Measurements from ENCODE around the gene PARP2.

The PARP2 gene

GRCh38 chr14:20343092-20343861, at the start of gene PARP2:
Gene PARP2 (plus strand): TSS chr14:20343635. CDS start chr14:20343642, 7 bp downstream.
- TF ChIP-seq ARNT (IDR thresholded peaks at IDR 0.05) (no peak), PKNOX1 (IDR thresholded peaks at IDR 0.05) (peak; percentile 97), BHLHE40 (IDR thresholded peaks at IDR 0.05; ENCODE audit: borderline replicate concordance) (no peak), ELF4 (IDR thresholded peaks at IDR 0.05) (peak; percentile 89), L3MBTL2 (conservative IDR thresholded peaks at IDR 0.05) (peak; percentile 81), NFRKB (IDR thresholded peaks at IDR 0.05) (no peak), HDGF (IDR thresholded peaks at IDR 0.05; ENCODE audit: borderline replicate concordance) (no peak), CTBP1 (IDR thresholded peaks at IDR 0.05; ENCODE audit: borderline replicate concordance) (no peak), SUZ12 (IDR thresholded peaks at IDR 0.05) (no peak), TARDBP (IDR thresholded peaks at IDR 0.05) (no peak)
- POLR2A ChIA-PET, result interaction anchor here (0.6 to 4.6 kb wide), 30 partner anchors 9 to 631 kb away, joined by 3 to 162 read pairs (median 4); partner anchors contain the start of genes APEX1, CCNB1IP1, OSGEP and PIP4P1
- peak; percentile 97 for DNase-seq (ENCODE audit: extremely low spot score)
- CTCF ChIA-PET, result interaction anchor here (0.5 to 1.7 kb wide), 6 partner anchors 13 to 450 kb away, joined by 3 to 6 read pairs (median 4); partner anchors contain the start of gene TEP1

DNA sequence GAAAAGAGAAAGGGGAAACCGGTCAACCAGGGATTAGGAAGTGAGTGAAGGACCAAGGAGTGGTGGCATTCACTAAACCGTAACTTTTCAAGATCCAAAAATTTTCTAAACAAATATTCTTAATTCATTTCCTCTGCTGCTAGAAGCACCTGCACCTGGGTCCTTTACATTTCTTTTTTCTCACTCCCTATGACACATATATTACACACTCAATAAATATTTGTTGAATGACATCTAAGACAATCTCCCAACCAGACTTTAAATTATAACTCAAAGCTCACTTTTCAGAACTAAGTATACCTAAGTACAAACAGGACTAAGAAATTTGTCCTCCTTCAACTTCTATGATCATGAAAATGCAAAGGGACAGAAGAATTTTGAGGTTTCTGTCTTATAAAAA, 48.8 kb upstream of the PARP2 start:
- POLR2A ChIA-PET, result no interaction called here
- DNase-seq (ENCODE audit: extremely low spot score), result no peak
- CTCF ChIA-PET, result no interaction called here
- no peak for TF ChIP-seq FOXA1 (IDR thresholded peaks at IDR 0.05)
- no peak for TF ChIP-seq BHLHE40 (IDR thresholded peaks at IDR 0.05; ENCODE audit: borderline replicate concordance)
- no peak for TF ChIP-seq TARDBP (IDR thresholded peaks at IDR 0.05)
- TF ChIP-seq PKNOX1 (IDR thresholded peaks at IDR 0.05), result no peak
- no peak for TF ChIP-seq ELF4 (IDR thresholded peaks at IDR 0.05)
- no peak for TF ChIP-seq NFRKB (IDR thresholded peaks at IDR 0.05)

DNA sequence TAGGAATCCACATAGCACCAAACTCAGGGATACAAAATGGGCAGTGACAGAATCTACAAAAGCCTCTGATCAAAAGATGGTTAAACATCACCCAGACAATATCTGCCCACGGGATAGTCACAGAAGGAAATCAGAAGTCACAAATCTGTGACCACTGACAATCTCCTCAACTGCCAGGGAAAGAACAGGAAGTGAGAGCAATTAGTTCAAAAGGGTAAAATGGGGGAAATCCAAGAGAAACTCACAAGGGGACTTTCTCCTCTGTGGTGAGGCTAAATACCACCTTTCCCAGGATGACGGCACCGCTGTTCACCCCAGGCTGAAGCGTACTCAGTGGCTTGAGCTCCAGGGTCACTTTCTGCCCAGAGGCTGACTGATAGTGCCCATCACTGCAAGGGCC, 48.4 kb upstream of the PARP2 start:
- ChIA-PET POLR2A (no interaction called here), CTCF (no interaction called here)
- TF ChIP-seq FOXA1 (IDR thresholded peaks at IDR 0.05) (no peak), SUZ12 (IDR thresholded peaks at IDR 0.05) (no peak), FOXK2 (IDR thresholded peaks at IDR 0.05) (no peak), LEF1 (IDR thresholded peaks at IDR 0.05; ENCODE audit: borderline replicate concordance) (no peak), ZNF384 (IDR thresholded peaks at IDR 0.05) (no peak), ELF4 (IDR thresholded peaks at IDR 0.05) (no peak)
- no peak for DNase-seq (ENCODE audit: extremely low spot score)

DNA sequence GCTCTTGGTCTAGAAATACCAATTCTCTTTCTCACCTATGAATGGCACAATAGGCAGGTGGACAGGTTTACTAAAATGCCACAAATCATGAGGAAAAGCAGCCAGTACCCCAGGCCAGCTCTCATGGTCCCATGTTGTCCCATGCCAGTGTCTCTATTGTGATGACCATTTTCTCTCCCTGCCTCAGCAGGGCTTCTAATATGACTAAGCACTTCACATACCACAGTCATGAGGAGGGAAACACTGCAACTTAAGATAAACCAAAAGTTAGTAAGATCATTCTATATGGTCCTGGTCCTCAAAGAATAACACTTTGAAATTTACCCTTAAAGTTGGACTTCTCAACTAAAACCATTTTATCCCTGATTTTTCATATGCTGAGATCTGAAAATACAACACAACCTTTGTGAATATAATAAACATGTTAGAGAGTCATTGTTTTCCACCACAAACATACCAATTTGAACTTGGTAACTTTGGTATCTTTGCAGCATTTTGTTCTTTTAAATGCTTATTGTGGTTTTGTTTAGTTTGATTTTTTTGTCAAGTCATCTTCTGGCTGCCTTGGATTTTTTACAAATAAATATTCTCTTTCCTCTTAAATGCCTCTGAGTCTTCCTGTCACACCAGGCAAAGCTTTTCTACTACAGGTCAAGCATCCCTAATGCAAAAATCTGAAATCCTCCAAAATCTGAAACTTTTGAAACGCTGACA, 41.2 kb upstream of the PARP2 start:
- no peak for TF ChIP-seq TARDBP (IDR thresholded peaks at IDR 0.05)
- TF ChIP-seq PKNOX1 (IDR thresholded peaks at IDR 0.05), result no peak
- TF ChIP-seq FOXK2 (IDR thresholded peaks at IDR 0.05), result no peak
- TF ChIP-seq HDGF (IDR thresholded peaks at IDR 0.05; ENCODE audit: borderline replicate concordance), result no peak
- no peak for TF ChIP-seq ZNF384 (IDR thresholded peaks at IDR 0.05)
- no peak for TF ChIP-seq FOXA1 (IDR thresholded peaks at IDR 0.05)
- no peak for TF ChIP-seq BHLHE40 (IDR thresholded peaks at IDR 0.05; ENCODE audit: borderline replicate concordance)
- TF ChIP-seq ARNT (IDR thresholded peaks at IDR 0.05), result no peak
- TF ChIP-seq CTBP1 (IDR thresholded peaks at IDR 0.05; ENCODE audit: borderline replicate concordance), result no peak
- no peak for TF ChIP-seq ELF4 (IDR thresholded peaks at IDR 0.05)
- TF ChIP-seq SP1 (IDR thresholded peaks at IDR 0.05), result no peak
- no peak for TF ChIP-seq FOXM1 (IDR thresholded peaks at IDR 0.05; ENCODE audit: borderline replicate concordance)
- TF ChIP-seq LEF1 (IDR thresholded peaks at IDR 0.05; ENCODE audit: borderline replicate concordance), result no peak
- TF ChIP-seq SUZ12 (IDR thresholded peaks at IDR 0.05), result no peak
- no peak for TF ChIP-seq NFRKB (IDR thresholded peaks at IDR 0.05)
- TF ChIP-seq L3MBTL2 (conservative IDR thresholded peaks at IDR 0.05), result no peak
- ChIA-PET POLR2A (no interaction called here), CTCF (interaction anchor here (0.7 kb wide), 1 partner anchor 9 kb away, joined by 4 read pairs; no protein-coding TSS in a partner anchor)
- no peak for DNase-seq (ENCODE audit: extremely low spot score)

DNA sequence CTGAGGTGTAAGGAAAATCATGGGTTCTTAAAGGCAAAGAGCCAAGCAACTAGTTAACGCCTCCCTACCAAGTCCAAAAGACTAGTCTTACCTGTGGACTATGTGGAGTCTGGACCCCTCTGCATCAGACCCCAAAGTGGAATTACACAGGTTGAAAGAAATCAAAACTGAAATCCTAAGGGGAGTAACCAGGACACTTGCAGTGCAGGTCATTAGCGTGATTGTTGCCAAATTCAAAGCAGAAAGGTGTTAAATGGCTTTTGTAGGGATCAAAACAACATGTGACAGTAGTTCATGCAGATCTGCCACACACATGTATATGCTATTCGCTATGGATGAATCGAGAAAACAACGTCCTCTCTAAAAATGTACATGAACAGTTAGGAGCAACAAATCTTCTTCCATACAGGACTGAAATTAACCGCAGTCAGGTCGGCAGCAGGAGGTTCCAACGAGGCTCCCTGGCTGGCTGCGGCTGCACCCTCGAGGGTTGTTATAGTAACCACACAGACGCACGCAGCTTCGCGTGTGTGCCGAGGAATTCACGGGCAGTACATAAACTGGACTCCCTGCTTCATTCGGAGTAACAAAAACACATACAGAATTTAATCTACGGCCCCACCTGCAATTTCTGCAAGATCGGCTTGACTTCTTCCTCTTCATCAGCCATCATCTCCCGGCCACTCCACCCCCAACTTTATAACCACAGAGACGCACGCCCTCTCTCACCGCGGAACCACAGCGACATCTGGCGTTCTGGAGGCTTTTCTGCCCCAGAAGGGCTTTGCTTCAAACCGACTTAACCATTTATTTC, 38.0 kb upstream of the PARP2 start, which contains the start of gene TTC5:
Gene TTC5 (minus strand): TSS at position 687 of the 814 bp plus-strand sequence. CDS start 14 bp downstream, at position 673.
- TF ChIP-seq ARNT (IDR thresholded peaks at IDR 0.05) (no peak), ZNF384 (IDR thresholded peaks at IDR 0.05) (no peak), L3MBTL2 (conservative IDR thresholded peaks at IDR 0.05) (peak; percentile 47)
- ChIA-PET POLR2A (interaction anchor here (1.3 kb wide), 1 partner anchor 23 kb away, joined by 3 read pairs; no protein-coding TSS in a partner anchor), CTCF (interaction anchor here (0.6 kb wide), 1 partner anchor 164 kb away, joined by 3 read pairs; the partner anchor contains the start of gene PNP)
- peak; percentile 82 for DNase-seq (ENCODE audit: extremely low spot score)
